ENCODE data around the gene MESP2. TPM values are rescaled to one million over a fixed set of nuclear protein-coding genes. Genes with fewer than 3 reads are reported as not detected.

Gene MESP2
- total RNA-seq, 4 donors from 2014 or later, result 0.45 to 1.1 TPM; not detected in 2

DNA sequence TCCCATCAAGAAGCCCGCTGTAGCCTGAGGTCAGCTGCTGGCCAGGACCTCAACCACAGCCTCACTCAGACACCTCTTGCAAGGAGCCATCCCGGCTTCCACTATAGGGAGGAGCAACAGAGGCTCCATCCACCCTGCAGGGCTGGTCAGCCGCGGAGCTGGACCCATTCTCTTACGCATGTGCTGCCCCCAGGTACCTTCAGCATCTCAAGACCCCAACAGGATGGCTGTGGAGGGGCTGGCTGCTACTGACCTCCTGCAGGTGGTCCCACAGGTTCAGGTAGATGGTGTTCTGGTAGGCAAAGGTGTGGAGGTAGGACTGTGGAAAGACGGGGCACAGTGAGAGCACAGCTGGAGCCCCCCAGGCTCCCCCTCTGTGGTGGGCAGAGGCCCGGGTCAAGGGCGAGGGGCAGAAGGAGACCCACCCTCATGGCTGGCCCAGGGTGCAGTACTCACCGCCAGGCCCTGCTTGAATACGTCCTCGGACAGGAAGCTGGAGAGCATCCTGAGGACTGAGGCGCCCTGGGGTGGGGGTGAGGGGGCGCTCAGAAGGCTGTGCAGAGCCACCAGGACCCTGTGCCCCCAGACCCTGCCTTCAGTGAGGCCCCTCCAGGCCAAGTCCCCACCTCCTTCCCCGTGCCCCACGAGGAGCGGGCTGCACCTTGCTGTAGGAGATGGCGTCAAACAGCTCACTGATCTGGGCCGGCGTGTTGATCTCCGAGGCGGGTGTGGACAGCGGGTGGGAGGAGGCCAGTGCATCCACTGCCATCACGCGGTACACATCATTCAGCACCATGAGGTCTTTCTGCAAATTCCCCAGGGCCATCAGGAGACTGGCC is 27.1 kb downstream of the MESP2 start:
- no peak overlapping the region for H3K4me3 ChIP-seq (ENCODE audit: low read depth, poor library complexity, severe bottlenecking)
- 89% methylated on average over 23 to 24 of the region's 24 CpGs for WGBS, 2 donors
- TF ChIP-seq, protein P1, sequence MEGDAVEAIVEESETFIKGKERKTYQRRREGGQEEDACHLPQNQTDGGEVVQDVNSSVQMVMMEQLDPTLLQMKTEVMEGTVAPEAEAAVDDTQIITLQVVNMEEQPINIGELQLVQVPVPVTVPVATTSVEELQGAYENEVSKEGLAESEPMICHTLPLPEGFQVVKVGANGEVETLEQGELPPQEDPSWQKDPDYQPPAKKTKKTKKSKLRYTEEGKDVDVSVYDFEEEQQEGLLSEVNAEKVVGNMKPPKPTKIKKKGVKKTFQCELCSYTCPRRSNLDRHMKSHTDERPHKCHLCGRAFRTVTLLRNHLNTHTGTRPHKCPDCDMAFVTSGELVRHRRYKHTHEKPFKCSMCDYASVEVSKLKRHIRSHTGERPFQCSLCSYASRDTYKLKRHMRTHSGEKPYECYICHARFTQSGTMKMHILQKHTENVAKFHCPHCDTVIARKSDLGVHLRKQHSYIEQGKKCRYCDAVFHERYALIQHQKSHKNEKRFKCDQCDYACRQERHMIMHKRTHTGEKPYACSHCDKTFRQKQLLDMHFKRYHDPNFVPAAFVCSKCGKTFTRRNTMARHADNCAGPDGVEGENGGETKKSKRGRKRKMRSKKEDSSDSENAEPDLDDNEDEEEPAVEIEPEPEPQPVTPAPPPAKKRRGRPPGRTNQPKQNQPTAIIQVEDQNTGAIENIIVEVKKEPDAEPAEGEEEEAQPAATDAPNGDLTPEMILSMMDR (IDR thresholded peaks at IDR 0.05), result no peak
- TF ChIP-seq POLR2A (IDR thresholded peaks at IDR 0.05), result no peak
- DNase-seq (ENCODE audit: low spot score in 2 of 2), result no peak
- intact Hi-C loops (cut with DNase I; ENCODE audit: low total_unique reads), result no loop called here

DNA sequence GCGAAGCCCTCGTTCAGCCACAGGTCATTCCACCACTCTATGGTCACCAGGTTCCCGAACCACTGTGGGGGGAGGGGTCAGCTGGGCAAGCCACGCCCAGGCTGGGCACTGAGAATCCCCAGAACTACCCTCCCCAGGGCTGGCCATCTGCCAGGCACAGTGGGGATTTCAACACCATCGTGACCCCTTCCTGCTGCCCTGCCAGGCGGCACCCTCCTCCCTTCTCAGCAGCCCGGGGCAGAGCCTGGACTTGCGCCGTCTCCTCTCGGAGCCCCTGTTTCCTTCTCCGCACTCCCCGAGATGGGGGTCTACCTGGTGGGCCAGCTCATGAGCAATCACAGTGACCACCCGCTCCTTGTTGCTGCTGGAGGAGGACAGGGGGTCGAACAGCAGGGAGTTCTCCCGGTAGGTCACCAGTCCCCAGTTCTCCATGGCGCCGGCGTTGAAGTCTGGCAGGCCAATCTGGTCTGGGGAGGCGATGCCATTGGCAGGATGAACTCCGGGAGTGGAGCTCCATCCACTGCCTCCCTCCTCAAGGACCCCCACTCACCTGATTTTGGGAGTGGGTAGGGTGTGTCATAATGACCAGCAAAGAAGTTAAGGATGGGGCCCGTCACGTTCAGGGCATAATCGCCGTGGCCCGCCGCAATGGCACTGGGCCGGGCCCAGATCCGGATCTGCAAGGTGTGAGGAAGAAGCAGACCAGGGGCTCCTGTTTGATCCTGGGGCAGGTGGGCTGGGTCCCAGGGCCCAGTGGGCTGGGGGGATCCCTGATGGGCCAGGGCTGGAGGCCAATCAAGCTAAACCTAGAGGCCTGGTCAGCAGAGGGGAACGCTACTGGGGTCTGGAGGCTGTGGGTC is 28.0 kb downstream of the MESP2 start:
- WGBS, 2 donors, result 93 to 96% methylated on average over 28 to 29 of the region's 29 CpGs
- H3K4me3 ChIP-seq (ENCODE audit: low read depth, poor library complexity, severe bottlenecking), result no peak overlapping the region
- TF ChIP-seq, protein P1 (IDR thresholded peaks at IDR 0.05), result no peak
- TF ChIP-seq POLR2A (IDR thresholded peaks at IDR 0.05), result no peak
- intact Hi-C loops (cut with DNase I; ENCODE audit: low total_unique reads), result no loop called here
- no peak for DNase-seq (ENCODE audit: low spot score in 2 of 2)

DNA sequence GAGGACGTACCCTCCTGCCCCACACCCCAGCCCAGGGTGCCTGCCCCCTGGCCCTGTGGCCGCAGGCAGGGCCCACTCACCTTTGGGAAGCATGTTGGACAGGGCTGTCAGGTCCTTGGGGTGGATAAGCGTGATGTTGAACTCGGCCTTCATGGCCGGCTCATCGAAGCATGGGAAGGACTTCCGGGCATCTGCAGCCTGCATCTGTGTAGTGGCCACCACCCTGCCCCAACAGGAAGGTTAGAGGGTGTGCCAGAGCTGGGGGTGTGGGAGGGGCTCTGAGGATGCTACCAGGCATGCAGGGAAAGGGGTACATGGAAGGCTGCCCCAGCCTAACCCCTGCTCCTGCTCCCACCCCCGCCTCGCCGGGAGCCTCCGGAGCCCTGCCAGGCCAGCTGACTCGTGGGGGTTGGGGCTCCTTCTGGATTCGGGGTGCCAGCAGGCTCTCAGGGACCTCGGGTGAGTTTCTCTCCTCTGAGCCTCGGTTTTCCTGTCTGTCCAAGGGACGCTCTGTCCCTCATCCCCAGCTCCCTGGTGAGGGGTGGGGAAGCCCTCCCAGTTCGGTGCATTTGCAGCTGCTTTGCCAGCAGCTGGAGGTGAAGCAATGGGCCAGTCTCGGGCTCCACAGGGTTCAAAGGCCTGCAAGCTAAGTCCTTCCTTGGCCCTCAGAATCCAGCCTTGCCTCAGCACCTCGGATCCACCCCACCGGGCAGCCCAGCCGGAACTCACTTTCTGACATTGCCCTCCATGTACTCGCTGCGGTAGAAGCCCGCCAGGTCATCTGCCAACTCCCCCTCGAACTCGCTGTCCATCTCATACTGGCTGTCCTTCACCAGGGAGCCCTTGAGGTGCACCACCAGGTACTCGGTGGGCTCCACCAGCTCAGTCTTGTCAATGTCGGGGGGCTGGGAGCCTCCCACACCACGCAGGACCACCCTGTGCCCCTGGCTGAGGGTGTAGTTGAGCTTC is 29.4 kb downstream of the MESP2 start:
- no peak overlapping the region for H3K4me3 ChIP-seq (ENCODE audit: low read depth, poor library complexity, severe bottlenecking)
- no peak for DNase-seq (ENCODE audit: low spot score in 2 of 2)
- TF ChIP-seq, protein P1 (IDR thresholded peaks at IDR 0.05), result no peak
- no peak for TF ChIP-seq POLR2A (IDR thresholded peaks at IDR 0.05)
- intact Hi-C loops (cut with DNase I; ENCODE audit: low total_unique reads), result no loop called here
- 90 to 91% methylated on average over 14 to 28 of the region's 29 CpGs for WGBS, 2 donors

DNA sequence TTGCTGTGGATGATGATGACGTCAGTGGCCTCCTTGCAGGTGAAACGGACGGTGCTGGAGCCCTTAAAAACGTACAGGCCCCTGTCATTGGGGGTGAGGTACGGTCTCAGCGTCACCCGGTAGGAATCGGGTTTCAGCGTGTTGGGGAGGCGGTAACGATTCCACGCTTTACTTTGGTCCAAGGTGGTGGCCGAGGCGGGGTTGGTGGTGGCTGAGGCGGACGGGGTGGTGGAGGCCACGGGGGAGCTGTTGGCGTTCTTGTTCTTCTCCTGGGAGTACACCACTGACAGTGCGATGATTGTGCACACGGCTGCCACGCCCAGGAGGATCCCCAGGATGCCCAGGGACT is 30.1 kb downstream of the MESP2 start:
- TF ChIP-seq, protein P1 (IDR thresholded peaks at IDR 0.05), result no peak
- no peak for TF ChIP-seq POLR2A (IDR thresholded peaks at IDR 0.05)
- DNase-seq (ENCODE audit: low spot score in 2 of 2), result no peak
- H3K4me3 ChIP-seq (ENCODE audit: low read depth, poor library complexity, severe bottlenecking), result no peak overlapping the region
- WGBS, 2 donors, result 86% methylated on average over 21 of the region's 21 CpGs
- intact Hi-C loops (cut with DNase I; ENCODE audit: low total_unique reads), result no loop called here
